ENCODE measurements around the gene CTBP2. TPM values are rescaled to one million over a fixed set of nuclear protein-coding genes. Genes with fewer than 3 reads are reported as not detected.
"Not testable (repeated sequence)": the region's sequence is repeated elsewhere in the genome, so short reads cannot be mapped to it uniquely, and the experiment has no call there.

CTBP2 gene
- polyA plus RNA-seq, 1 experiment, result 72.9 TPM

DNA sequence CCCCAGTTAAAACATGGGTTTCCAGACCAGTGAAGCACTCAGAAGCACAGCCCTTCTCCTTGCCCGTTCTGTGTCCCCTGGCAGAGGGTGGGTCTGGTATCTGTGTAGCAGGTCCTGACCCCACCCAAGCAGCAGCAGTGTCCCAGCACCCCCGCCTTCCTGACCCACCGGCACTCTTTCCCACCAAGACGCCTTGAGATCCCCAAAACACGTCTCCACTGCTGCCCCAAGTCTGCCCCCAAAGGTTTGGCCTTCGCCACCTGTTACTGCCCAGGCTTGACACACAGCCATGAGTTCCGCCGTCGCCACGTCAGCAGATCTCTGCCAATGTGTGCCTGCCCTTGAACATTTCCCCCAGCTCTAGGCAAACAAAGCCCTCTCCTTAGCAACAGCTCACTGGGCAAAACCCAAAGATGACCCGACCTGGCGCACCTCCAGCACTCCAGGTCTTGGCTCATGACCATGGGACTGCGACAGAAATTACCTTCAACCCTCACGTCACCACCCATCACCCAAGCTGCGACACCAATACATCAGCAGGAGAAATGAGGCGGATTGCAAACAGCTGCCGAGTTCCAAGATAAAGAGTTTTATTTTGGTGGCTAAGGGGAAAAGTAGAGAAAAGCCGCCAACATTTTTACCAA lies 75.6 kb downstream of the CTBP2 start:
- no peak overlapping the region for H3K4me3 ChIP-seq (ENCODE audit: low read depth, low read length)
- DNase-seq (ENCODE audit: low read depth), result no peak
- CTCF ChIA-PET, result interaction anchor here (1.2 to 2.0 kb wide), 7 partner anchors 10 to 68 kb away, joined by 3 to 6 read pairs (median 5); no protein-coding TSS in a partner anchor
- peaks cover 12% of the 10 kb centered on the region for H3K36me3 ChIP-seq (ENCODE audit: control insufficient read depth, insufficient read depth, low read length)
- no peaks in the 10 kb centered on the region for H3K27me3 ChIP-seq (ENCODE audit: control insufficient read depth, insufficient read depth, low read length)
- TF ChIP-seq, protein P1, sequence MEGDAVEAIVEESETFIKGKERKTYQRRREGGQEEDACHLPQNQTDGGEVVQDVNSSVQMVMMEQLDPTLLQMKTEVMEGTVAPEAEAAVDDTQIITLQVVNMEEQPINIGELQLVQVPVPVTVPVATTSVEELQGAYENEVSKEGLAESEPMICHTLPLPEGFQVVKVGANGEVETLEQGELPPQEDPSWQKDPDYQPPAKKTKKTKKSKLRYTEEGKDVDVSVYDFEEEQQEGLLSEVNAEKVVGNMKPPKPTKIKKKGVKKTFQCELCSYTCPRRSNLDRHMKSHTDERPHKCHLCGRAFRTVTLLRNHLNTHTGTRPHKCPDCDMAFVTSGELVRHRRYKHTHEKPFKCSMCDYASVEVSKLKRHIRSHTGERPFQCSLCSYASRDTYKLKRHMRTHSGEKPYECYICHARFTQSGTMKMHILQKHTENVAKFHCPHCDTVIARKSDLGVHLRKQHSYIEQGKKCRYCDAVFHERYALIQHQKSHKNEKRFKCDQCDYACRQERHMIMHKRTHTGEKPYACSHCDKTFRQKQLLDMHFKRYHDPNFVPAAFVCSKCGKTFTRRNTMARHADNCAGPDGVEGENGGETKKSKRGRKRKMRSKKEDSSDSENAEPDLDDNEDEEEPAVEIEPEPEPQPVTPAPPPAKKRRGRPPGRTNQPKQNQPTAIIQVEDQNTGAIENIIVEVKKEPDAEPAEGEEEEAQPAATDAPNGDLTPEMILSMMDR (IDR thresholded peaks at IDR 0.05; ENCODE audit: insufficient read depth, low read depth, low read length), result no peak
- POLR2A ChIA-PET, result no interaction called here

DNA sequence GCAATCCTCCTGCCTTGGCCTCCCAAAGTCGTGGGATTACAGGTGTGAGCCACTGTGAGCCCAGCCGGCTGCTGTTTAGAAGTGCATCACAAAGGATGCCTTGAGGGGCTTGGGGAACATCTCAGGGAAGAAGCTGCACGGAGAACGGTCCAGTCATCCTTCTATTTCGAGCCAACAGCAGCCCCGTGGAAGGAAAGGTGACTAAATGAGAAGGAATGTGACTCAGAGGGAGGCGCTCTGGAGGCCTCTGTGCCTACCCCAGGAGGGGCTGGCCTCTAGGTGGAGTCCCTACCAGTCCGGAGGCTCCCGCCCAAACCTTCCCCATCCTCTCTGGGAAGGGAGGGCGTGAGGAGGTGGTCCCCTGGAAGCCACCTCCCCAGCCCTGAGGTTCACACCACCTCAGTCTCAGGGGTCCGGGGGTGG lies 76.2 kb downstream of the CTBP2 start:
- ChIA-PET POLR2A (interaction anchor here (1.1 kb wide), 1 partner anchor 8 kb away, joined by 21 read pairs; no protein-coding TSS in a partner anchor), CTCF (interaction anchor here (1.2 to 2.0 kb wide), 8 partner anchors 15 to 69 kb away, joined by 3 to 6 read pairs (median 5); no protein-coding TSS in a partner anchor)
- H3K36me3 ChIP-seq (ENCODE audit: control insufficient read depth, insufficient read depth, low read length), result peaks cover 11% of the 10 kb centered on the region
- TF ChIP-seq, protein P1 (IDR thresholded peaks at IDR 0.05; ENCODE audit: insufficient read depth, low read depth, low read length), result peak; percentile 35
- peak; percentile 70 for DNase-seq (ENCODE audit: low read depth)
- H3K27me3 ChIP-seq (ENCODE audit: control insufficient read depth, insufficient read depth, low read length), result no peaks in the 10 kb centered on the region
- no peak overlapping the region for H3K4me3 ChIP-seq (ENCODE audit: low read depth, low read length)

DNA sequence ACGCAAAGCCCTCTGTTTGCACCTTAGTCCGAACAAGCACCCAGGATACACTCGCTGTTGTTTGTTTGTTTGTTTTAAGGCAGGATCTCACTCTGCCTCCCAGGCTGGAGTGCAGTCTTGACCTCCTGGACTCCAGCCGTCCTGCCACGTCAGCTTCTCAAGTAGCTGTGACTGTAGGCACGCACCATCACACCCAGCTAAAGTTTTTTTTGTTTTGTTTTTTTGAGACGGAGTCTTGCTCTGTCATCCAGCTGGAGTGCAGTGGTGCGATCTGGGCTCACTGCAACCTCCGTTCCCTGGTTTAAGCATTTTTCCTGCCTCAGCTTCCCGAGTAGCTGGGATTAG lies 76.8 kb downstream of the CTBP2 start:
- CTCF ChIA-PET, result interaction anchor here (1.2 to 2.0 kb wide), 8 partner anchors 15 to 69 kb away, joined by 3 to 6 read pairs (median 5); no protein-coding TSS in a partner anchor

DNA sequence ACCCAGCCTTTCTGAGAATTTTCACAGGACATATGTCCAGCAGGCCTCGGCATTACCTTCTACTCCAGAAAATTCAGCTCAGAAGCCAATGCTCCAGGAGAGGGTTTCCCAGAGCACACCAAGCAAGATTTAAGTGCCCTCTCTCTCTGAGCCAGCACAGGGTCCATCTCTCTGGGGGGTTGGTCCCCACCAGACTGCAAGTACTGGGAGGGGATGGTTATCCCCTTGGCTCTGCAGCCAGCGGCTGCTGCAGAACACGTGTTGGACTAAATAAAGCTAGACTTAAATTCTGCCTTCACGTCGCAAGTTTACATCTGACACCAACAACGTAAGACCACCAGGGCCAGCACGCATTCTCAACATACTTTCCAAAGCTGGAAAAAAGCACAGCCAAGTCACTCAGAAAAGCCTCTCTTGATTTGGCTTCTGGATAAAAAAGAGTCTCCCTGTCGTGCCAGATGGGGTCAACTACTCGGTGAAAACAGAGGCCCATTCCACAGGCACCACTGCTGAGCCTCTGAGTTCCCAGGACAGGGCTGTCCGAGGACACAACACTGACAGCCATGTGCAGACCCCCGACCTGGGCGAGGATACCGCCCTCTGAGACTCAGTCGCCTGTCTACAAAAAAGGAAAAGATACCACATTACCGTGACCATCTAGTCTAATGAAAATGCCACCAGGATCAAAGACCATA lies 77.3 kb downstream of the CTBP2 start:
- POLR2A ChIA-PET, result interaction anchor here (1.1 kb wide), 1 partner anchor 9 kb away, joined by 21 read pairs; no protein-coding TSS in a partner anchor
- peaks cover 10% of the 10 kb centered on the region for H3K36me3 ChIP-seq (ENCODE audit: control insufficient read depth, insufficient read depth, low read length)
- TF ChIP-seq, protein P1 (IDR thresholded peaks at IDR 0.05; ENCODE audit: insufficient read depth, low read depth, low read length), result no peak
- H3K4me3 ChIP-seq (ENCODE audit: low read depth, low read length), result no peak overlapping the region
- DNase-seq (ENCODE audit: low read depth), result no peak
- CTCF ChIA-PET, result interaction anchor here (1.2 to 2.0 kb wide), 7 partner anchors 14 to 70 kb away, joined by 3 to 5 read pairs (median 5); no protein-coding TSS in a partner anchor
- H3K27me3 ChIP-seq (ENCODE audit: control insufficient read depth, insufficient read depth, low read length), result no peaks in the 10 kb centered on the region

More for the DNA sequence above, 76.8 kb downstream of the CTBP2 start:
- TF ChIP-seq, protein P1 (IDR thresholded peaks at IDR 0.05; ENCODE audit: insufficient read depth, low read depth, low read length), result no peak
- H3K27me3 ChIP-seq (ENCODE audit: control insufficient read depth, insufficient read depth, low read length), result no peaks in the 10 kb centered on the region
- H3K4me3 ChIP-seq (ENCODE audit: low read depth, low read length), result no peak overlapping the region
- H3K36me3 ChIP-seq (ENCODE audit: control insufficient read depth, insufficient read depth, low read length), result peaks cover 11% of the 10 kb centered on the region
- DNase-seq (ENCODE audit: low read depth), result peak; percentile 71
- POLR2A ChIA-PET, result interaction anchor here (1.1 kb wide), 1 partner anchor 9 kb away, joined by 21 read pairs; no protein-coding TSS in a partner anchor

DNA sequence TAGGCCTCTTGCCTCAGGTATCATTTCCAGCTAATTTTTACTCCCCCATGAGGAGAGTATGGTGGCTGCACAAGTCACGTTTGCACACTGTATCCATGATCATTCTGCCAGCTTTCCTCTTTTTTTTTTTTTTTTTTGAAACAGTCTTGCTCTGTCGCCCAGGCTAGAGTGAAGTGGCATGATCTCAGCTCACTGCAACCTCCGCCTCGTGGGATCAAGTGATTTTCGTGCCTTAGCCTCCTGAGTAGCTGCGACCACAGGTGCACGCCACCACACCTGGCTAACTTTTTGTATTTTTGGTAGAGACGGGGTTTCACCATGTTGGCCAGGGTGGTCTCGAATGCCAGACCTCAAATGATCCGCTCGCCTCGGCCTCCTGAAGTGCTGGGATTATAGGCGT lies 77.9 kb downstream of the CTBP2 start:
- POLR2A ChIA-PET; H3K36me3 ChIP-seq (ENCODE audit: control insufficient read depth, insufficient read depth, low read length); H3K4me3 ChIP-seq (ENCODE audit: low read depth, low read length); DNase-seq (ENCODE audit: low read depth); H3K27me3 ChIP-seq (ENCODE audit: control insufficient read depth, insufficient read depth, low read length): not testable (repeated sequence)
- CTCF ChIA-PET, result interaction anchor here (2.0 kb wide), 1 partner anchor 22 kb away, joined by 5 read pairs; no protein-coding TSS in a partner anchor
